M059J (cell line): ENCODE data around the gene UCK2. TPM values are rescaled to one million over a fixed set of nuclear protein-coding genes. Genes with fewer than 3 reads are reported as not detected.
A peak's percentile ranks its signal among the peaks of the same experiment; 100 is the strongest.

Source experiments
- DNase-seq: peaks from one replicate; pipeline ENCODE4 v3.0.0-alpha.2; 2012; ENCODE audit warnings: low read depth
- total RNA-seq: library from RNA; depleted of rRNA; stranded (reverse); fragments of >200 nt; shearing (Covaris generic); gene quantifications from 2 replicates; pipeline ENCODE4 v1.2.3, GENCODE V29; 2014

The UCK2 gene
- total RNA-seq, 1 experiment from 2014 or later: 48.0 TPM

DNA sequence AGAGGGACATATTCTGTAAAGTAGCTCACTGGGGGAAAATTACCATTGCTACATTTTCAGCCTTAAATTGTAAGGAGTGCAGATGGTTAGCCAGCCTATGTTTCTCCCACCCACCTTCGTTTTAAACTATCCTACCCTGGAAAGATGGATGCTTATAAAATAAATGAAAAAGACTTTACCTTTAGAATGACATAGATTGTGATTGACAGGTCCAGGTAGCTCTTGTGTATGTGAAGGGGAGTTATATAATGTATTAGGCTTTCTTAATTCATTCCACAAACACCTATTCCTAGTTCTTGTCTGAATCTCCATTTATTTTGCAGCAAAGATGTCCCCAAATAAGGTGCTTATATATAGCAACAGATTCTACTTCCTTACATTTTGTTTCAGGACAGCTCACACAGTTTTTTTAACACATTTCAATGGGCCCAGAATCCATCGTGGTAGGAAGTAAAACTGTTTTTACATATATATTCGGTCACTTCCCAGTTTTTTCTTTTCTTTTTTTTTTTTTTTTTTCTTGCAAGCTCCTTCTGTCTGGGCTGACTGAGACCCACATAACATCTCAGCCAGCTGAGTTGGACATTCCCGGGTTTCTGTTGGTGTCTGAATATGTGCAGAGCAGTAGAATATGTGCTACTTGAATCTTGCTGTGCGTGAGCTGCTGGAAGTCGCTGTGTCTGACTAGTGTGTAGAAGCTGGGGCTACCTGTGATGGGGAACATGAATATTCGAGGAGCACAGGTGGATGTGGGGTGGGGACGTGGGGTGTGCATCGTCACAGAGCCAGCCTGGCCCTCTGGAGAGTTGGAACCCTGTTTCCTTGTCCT is 27.8 kb downstream of the UCK2 start:
- DNase-seq: no peak

GRCh38 chr1:165856021-165856420 is 28.6 kb downstream of the UCK2 start:
- no peak for DNase-seq

- DNase-seq: no peak
Observed at GRCh38 chr1:165856606-165857005, 29.2 kb downstream of the UCK2 start.

- DNase-seq: peak; percentile 15
Observed at GRCh38 chr1:165857046-165857801, 29.8 kb downstream of the UCK2 start.

DNA sequence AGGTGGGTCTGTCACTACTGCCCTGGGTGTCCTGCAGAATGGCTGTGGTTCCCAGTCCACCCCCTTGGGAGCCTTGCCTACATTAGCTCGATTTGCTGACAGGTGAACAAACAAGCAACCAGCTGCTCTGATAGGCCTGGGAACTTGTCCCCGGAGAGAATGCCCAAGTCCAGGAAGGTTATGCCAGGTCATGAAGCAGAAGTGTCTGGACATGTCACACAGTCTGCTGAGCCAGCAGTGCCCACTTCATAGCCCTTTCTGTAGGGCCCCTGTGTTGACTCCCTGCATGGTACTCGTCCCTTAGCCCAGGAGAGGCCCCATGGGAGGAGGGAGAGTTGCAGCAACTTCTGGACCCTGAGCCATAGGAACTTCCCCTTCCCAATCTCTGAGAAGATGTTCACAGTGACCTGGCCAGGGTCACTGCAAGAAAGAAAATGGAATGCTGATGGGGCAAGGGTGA is 31.0 kb downstream of the UCK2 start:
- no peak for DNase-seq

GRCh38 chr1:165858967-165859845 is 31.8 kb downstream of the UCK2 start:
- DNase-seq: no peak

- no peak for DNase-seq
Observed at GRCh38 chr1:165860065-165860464, 32.7 kb downstream of the UCK2 start.

DNA sequence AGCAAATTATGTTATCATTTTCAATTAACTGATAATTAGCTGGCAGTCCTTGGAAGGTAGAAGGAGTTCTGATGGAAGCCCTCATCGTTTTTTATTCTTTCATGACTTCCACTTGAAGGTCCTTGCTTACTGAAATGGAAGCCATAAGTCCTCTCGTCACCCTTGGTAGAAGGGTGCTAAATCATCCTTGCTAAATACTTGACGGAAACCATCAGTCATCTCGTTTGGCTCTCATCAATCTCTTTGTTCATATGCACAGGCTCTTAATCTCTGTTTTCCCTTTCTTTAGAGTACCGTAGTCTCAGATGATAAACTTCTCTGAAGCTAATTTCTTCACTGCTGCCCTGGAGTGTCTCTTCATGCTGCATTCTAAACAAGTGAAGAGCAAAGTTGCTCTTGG is 34.5 kb downstream of the UCK2 start:
- no peak for DNase-seq

DNA sequence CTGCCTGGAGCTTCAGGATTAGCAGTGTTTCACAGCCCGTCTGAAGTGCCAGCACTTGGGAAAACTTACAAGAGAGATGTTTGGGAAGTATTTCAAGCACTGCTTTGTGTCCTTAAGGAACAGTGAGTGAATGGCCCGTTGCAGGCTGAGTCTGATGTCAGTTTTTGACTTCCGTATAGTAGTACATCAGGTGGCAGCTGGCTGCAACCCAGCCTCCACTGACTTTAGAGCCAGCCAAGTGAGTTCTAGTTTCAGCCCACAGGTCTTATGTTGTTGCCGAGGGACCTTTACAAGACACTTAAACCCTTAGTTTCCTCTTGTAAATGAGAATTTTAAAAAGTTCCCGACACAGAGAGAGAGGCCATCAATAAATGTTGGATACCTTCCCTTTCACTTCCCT is 35.0 kb downstream of the UCK2 start:
- DNase-seq: no peak

DNA sequence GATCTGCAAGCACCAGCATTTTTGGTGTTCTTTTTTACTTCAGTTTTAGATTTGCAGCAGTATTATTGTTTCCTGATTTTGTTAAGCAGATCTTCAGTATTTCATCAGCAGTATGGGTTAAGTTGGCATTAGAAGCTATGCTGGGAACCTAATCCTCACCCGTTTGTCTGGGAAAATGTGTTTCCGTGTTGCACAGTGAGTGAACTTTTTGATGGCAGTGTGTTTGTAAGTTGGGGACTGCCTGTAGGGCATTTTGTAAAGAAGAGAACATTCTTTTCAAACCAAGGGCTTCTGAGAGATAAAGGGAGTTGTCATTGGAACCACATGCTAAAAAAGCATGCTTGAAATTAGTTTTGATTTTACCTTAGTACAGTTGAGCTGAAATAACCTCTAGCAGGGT is 35.9 kb downstream of the UCK2 start:
- no peak for DNase-seq

DNA sequence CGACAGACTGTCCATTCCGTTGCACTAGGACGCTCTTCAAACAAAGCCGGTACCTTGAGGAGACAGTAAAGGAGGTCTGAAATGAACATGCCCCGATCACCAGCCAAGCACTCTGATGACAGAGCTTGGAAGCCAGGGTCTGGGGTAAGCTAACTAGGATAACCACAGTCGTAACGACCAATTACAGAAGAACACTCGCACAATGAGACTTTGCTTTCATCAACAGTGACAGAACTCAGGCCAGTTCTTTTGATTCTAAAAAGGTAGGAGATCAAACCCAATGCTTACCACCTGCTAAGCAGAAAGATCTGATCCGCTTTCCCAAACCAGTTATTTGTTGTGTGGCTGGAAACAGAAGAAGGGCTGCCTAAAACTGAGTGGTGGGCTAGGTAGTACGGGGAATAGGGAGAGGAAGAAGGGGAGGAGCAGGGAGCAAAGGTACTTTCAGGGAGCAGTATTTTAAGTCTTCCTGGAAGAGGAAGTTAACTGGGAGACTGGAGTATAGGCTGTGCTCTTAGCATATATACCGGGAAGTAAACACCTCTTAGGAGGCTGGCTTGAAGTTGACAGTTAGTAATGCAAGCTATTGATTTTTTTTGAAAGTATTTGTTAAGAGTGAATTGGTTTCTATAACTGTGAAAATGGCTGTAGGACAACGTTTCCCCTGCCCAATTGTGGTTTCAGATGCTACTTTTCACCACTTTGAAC is 38.4 kb downstream of the UCK2 start:
- DNase-seq: no peak

DNA sequence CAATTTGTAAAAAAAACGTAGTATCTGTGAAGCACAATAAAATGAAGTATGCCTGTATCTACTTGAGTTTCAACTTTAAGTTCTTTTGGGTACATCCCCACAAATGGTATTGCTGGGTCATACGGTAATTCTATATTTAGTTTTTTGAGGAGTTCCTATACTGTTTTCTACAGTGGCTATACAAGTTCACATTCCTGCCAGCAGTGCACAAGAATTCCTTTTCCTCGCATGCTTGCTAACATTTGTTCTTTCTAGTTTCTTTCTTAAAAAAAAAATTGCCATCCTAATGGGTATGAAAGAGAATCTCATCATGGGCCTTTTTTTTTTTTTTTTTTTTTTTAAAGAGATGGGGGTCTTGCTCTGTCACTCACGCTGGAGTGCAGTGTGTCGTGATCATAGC is 41.9 kb downstream of the UCK2 start:
- DNase-seq: no peak

GRCh38 chr1:165871311-165872067 is 44.1 kb downstream of the UCK2 start:
- peak; percentile 91 for DNase-seq

GRCh38 chr1:165873481-165873880 is 46.1 kb downstream of the UCK2 start:
- no peak for DNase-seq

DNA sequence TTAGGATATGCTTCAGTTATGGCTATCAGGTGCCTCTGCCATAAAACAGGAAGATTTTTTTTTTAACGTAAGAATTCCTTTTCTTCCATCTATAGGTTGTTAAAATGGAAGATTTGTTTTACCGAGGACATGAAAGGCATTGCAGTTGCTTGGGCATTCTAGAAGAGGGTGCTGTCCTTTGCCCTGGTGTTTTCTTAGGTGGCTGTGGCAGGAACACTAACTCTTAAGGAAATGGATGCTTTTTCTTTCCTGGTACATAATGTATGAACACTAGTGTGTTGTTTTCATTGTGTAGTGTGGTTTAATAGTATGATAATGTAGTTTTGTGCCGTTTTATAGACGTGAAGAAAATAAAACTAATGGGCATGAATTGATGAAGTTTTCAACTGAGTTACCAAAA is 47.2 kb downstream of the UCK2 start:
- no peak for DNase-seq

- DNase-seq: no peak
Observed at GRCh38 chr1:165875171-165875570, 47.8 kb downstream of the UCK2 start.

- DNase-seq: no peak
Observed at GRCh38 chr1:165875604-165876003, 48.2 kb downstream of the UCK2 start.

DNA sequence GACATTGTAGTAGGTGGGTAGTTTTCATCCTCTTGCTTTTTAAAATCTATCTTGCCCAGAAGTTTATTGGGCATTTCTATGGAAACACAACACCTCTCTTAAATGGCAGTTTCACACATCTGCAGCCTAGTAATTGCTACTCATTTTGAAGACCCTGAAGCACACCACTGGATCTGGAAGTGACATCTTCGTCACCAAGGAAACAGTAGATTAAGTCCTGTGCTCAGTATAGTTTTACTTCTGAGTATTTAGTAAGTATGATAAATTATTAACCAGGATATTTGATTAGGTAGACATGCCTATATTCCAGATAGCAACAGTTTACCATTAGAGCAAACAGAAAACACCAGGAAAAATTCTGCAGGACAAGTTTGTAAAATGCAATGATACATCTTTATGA is 48.7 kb downstream of the UCK2 start:
- no peak for DNase-seq

DNA sequence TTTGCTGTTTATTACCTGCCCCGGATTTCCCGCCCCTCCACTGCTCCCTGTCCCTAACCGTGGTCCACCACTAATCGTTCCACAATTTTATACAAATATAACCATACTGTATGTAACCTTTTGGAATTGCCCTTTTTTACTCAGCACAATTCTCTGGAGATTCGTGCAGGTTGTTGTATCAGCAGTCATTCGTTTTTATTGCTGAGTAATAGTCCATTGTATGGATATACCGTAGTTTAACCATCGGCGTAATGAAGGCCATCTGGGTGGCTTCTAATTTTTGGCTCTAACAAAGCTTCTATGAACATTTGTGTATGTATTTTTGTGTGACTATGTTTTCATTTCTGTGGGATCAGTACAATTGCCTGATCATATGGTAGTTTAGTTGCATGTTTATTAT is 50.0 kb downstream of the UCK2 start:
- no peak for DNase-seq

DNA sequence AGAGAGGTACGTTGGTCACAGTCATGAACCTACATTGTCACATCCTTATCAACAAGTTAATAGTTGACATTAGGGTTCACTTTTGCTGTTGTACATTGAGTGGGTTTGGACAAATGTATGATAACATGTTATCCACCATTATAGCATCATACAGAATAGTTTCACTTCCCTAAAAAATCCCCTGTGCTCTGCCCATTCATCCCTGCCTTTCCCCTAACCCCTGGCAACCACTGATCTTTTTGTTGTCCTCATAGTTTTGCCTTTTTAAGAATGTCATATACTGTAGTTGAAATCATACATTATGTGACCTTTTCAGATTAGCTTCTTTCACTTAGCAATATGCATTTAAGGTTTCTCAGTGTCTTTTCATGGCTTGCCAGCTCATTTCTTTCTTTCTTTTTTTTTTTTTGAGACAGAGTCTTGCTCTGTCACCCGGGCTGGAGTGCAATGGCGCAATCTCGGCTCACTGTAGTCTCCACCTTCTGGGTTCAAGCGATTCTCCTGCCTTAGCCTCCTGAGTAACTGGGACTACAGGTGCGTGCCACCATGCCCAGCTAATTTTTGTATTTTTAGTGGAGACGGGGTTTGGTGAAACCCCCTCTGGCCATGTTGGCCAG is 50.6 kb downstream of the UCK2 start:
- no peak for DNase-seq
